ENCODE measurements around the gene NBEAL1.
"Not testable (repeated sequence)": the region's sequence is repeated elsewhere in the genome, so short reads cannot be mapped to it uniquely, and the experiment has no call there.

Gene NBEAL1

DNA sequence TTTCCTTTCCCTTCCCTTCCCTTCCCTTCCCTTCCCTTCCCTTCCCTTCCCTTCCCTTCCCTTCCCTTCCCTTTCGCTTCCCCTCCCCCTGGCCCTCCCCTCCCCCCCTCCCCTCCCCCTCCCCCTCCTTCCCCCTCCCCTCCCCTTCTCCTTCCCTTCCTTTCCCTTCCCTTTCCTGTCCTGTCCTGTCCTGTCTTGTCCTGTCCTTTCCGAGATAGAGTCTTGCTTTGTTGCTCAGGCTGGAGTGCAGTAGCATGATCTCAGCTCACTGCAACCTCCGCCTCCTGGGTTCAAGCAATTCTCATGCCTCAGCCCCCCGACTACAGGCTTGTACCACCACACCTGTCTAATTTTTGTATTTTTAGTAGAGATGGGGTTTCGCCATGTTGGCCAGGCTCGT, 24.5 kb downstream of the NBEAL1 start:
- not testable (repeated sequence) for DNase-seq

DNA sequence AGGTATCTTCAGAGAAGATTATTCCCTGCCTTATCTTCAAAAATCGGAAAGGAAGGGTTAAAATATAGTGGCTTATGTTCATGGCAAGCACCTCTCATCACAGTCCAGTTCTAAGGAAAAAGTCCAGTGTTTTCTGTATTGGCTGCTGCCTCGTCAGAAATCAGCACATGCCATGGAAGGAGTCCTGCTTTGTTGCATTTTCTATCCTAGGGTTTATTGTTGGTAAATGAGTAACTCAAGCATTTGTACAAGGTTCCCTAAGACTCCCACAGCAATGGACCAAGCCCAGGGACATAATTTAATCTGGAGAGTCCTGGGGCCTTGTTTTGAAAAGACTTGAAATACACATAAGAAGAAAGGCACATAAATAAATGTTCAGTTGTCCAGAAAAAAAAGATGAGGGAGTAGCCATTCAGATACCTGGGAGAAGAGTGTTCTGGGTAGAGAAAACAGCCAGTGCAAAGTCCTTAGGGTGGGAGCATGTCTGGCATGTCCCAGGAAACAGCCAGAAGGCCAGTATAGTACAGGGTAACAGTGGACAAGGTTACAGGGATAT, 26.4 kb downstream of the NBEAL1 start:
- DNase-seq, result no peak

DNA sequence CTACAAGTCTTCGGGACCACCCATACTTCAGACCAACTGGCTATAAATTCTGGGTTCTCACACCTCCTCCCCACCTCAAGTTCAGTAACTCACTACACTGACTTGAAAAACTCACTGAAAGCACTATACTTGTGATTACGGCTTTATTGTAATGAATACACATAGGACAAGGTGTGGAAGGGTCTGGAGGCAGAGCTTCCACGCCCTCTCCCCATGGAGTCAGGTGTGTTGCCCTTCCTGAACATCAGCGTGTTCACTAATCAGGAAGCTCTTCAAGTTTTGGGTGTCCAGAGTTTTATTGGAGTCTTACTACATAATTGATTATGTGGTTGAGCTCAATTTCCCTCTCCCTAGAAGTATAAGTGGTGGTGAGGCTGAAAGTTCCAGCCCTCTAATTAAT, 27.5 kb downstream of the NBEAL1 start:
- no peak for DNase-seq

DNA sequence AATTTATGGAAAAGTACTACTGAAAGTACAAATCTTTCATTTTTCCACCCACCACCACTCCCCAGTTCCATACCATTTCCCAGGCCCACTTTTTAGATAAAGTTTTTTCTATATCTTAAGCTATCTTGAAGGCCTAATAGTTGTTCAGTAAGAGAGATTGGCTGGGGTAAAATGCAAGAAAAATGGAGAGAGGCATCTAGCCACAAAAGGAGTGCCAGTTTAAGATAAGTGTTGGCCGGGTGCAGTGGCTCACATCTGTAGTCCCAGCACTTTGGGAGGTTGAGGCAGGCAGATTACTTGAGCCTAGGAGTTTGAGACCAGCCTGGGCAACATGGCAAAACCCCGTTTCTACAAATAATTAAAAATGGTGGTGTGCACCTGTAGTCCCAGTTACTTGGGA, 28.6 kb downstream of the NBEAL1 start:
- DNase-seq, result no peak

DNA sequence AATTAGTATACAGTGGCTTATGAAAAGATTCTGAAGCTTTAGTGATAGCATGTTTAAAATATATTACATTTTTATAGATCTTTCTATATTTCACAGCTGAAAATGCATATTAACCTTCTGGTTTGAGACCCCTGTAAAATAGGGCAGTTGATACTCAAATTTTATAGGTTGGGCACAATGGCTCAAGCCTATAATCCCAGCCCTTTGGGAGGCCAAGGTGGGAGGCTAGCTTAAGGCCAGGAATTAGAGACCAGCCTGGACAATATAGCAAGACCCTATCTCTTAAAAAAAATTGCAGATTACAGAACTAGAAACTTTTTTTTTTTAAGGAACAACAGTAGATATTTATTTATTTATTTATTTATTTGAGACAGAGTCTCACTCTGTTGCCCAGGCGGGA, 31.2 kb downstream of the NBEAL1 start:
- no peak for DNase-seq

DNA sequence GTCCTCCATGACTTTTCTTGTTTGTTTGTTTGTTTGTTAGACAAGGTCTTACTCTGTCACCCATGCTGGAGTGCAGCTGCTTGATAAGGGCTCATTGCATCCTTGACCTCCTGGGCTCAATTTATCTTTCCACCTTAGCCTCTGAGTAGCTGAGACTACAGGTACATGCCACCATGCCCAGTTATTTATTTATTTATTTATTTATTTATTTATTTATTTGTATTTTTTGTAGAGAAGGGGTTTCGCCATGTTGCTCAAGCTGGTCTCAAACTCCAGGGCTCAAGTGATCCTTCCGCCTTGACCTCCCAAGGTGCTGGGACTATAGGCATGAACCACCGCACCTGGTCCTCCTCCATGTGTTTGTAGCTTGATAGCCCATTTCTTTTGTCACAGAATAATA, 37.9 kb downstream of the NBEAL1 start:
- DNase-seq, result no peak

DNA sequence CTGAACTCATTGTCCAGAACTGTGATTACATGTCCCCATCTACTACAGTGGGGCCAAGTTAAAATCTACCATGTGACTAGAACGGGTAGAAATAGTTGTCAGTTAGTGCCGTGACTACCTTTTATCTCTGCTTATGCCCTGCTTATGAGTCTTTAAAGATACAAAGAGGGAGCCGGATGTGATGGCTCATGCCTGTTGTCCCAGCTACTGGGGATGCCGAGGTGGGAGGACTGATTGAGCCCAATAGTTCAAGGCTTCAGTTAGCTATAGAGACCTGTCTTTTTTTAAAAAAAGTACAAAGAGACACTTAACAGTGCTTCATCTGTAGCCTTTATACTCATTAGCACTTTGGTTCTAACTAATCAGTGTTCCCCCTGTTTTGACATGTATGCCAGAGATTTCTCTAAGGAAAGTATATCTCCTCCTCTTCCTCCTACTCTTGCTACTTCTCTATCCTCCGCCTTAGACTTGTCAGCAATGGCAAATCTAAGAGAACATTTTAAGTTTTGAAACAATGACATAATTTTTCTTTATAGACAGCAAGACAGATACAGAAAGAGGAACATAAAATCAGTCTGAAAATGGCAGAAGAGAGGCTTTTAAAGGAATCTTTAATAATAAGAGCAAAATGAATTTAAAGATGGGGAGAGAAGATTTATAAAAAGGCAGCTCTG, 45.0 kb downstream of the NBEAL1 start:
- no peak for DNase-seq

DNA sequence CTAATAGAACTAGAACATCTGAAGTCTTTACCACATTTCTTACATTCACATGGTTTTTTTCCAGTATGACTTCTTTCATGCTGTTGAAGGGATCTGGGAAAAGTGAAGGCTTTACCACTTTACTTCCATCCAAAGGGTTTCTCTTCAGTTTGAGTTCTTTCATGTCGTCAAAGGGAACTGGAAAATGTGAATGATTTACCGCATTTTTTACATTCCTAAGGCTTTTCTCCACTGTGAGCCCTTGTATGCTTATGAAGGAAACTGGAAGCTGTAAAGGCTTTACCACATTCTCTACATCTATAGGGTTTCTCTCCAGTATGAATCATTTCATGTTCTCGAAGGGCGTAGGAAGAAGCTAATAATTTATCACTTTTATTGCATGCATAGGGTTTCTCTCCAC, 46.7 kb downstream of the NBEAL1 start:
- no peak for DNase-seq

DNA sequence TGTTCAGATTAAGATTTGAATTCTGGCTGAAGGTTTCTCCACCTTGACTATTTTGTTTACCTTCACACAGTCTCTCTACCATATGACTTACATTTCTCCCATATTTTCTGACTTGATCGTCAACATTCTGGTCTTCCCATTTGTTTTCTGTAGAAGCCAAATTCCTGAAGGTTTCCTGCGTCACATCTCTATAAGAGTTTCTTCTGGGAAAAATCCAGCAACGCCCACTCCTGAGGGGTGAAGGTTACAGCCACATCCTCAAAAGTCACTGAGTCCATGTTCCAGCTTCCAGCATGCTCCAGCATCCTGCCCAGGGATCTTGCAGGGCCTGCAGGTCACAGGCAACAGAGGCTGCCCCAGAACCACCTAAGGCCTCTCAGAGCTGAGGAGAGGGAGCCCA, 47.5 kb downstream of the NBEAL1 start:
- DNase-seq, result no peak

DNA sequence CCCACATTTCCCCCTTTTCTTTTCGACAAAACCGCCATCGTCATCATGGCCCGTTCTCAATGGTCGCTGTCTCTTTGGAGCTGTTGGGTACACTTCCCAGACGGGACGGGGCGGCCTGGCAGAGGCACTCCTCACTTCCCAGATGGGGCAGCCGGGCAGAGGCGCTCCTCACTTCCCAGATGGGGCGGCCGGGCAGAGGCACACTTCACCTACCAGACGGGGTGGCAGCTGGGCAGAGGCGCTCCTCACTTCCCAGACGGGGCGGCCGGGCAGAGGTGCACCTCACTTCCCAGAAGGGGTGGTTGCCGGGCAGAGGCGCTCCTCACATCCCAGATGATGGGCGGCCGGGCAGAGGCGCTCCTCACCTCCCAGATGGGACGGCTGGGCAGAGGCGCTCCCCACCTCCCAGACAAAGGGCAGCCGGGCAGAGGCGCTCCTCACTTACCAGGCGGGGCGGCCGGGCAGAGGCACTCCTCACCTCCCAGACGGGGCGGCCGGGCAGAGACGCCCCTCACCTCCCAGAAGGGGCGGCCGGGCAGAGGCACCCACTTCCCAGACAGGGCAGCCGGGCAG, 51.9 kb downstream of the NBEAL1 start:
- not testable (repeated sequence) for DNase-seq

DNA sequence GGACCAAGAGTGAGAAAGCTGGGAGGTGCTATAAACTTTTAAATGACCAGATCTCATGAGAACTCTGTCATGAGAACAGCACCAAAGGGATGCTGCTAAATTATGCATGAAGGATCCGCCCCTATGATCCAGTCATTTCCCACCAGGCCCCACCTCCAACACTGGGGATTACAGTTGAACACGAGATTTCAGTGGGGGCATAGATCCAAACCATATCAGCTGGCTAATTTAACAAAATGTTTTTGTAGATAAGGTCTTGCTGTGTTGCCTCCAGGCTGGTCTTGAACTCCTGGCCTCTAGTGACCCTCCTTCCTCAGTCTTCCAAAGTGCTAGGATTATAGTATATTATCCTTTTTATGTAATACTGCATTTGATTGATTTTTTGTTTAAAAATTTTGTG, 56.0 kb downstream of the NBEAL1 start:
- DNase-seq, result no peak

DNA sequence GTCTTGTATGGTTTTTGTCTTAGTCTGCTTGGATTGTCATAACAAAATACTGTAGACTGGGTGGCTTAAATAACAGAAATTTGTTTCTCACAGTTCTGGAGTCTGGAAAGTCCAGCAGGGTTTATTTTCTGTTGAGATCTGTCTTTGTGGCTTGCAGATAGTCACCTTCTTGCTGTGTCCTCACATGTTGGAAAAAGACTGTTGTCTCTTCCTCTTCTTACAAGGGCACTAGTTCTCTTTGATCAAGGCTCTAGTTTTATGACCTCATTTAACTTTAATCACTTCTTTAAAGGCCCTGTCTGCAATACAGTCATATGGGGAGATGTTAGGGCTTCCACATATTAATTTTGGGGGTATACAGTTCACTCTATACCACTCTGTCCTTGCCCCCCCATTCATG, 56.5 kb downstream of the NBEAL1 start:
- DNase-seq, result no peak

DNA sequence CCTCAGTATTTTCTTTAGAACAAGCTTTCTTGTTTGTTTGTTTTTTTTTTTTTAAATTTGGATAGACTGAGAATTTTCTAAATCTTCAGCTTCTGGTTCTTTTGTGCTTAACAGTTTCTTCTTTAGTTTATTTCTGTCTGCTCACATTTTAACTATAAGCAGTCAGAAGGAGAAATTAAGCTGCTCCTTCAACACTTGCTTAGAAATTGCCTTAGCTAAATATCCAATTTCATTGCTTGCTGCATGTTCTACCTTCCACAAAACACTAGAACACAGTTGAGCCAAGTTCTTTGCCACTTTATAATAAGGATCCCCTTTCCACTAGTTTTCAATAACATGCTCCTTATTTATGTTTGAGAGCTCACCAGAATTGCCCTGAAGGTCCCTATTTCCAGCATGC, 57.7 kb downstream of the NBEAL1 start:
- DNase-seq, result no peak

DNA sequence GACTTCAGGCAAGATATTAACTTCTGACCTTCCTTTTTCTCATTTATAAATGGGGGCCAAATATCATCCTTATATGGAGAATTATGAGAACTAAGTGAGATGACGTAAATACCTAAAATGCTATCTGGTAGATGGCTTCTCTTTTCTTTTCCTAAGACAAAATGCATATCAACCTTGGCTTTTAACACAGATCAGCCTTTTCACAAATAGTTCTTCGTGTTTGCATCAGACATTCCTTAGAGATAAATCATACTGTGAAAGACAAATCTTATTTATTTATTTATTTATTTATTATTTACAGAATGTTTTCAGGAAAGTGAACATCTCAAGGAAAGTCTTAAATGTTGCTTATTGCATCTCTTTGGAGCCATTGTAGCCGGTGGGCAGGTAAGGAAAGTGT, 62.8 kb downstream of the NBEAL1 start:
- DNase-seq, result no peak

DNA sequence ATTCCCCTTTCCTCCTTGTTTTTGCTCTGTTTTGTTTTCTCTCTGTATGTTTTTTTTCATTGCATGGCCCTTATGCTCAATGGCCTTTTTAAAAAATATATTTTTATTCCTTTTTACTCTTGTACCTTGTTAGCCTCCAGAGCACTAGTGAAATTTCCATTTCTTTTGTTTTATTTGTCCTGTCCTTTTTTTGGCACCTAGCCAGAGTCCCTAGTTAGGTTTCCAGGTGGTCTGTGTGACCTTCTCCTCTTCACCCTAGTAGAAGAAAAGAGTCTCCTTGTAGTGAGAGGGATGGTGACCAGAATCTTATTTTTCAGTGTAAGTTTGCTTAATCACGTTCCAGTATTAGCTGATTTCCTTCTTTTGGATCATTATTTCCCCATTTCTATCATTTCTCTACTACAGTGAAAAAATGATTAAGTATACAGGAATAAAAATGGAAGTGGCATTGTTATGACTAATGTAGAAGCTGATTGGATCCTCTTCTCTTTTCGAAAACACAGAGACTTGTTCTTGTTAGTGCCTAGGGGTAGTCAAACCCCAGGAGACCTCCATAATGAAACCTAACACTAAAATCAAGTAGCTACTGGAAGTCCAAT, 65.9 kb downstream of the NBEAL1 start:
- no peak for DNase-seq

DNA sequence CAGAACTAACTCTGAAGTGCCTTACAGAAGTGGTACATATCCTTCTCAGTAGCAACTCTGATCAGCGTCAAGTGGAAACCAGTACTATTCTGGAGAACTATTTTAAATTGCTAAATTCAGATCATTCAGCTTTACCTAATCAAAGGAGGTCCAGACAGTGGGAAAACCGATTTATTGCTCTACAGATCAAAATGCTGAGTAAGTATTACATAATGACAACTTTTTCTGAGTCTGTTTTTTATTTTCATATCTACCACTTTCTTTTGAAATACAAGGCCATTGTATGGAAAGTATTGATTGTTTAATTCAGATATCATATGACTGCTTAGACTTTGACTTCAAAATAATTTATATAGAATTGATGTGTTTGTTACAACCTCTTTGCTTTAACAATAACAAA, 68.7 kb downstream of the NBEAL1 start:
- no peak for DNase-seq

DNA sequence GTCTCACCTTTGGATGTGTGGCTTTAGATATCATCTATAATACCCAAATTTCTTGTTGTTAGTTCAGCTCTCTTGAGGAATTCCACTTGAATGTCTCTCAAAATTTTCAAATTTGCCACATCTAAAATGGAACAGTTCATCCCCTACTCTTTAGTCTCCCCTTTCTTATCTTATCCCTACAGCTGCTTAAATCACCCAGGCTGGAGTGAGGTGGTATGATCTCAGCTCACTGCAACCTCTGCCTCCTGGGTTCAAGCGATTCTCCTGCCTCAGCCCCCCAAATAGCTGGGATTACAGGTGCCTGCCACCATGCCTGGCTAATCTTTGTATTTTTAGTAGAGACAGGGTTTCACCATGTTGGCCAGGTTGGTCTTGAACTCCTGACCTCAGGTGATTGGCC, 71.7 kb downstream of the NBEAL1 start:
- not testable (repeated sequence) for DNase-seq

DNA sequence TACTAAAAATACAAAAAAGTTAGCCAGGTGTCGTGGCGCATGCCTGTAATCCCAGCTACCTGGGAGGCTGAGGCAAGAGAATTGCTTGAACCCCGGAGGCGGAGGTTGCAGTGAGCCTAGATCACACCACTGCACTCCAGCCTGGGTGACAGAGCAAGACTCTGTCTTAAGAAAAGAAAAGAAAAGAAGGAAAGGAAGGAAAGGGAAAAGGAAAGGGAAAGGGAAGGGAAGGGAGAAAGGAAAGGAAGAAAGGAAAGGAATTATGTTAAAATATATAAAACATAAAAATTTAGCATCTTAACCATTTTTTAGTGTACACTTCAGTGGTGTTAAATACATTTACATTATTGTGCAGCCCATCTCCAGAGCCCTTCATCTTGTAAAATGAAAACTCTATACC, 76.0 kb downstream of the NBEAL1 start:
- not testable (repeated sequence) for DNase-seq

DNA sequence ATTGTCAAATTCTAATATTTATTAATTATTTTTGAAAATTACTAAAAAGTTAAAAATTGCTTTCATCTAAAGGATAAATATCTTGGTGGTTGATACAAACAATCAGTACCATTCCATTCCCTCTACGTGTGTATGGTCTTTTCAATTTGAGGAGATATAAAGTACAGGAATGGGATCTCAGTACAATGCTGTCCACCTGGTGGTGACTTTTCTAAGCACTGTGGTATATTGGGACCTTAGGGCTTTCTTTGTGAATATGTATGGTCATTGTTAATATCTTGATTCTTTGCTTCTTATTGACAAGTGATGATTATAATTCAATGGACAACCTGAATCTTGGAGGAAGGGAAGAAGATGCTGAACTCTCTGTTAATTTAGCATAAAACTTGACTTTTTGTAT, 83.1 kb downstream of the NBEAL1 start:
- DNase-seq, result no peak

DNA sequence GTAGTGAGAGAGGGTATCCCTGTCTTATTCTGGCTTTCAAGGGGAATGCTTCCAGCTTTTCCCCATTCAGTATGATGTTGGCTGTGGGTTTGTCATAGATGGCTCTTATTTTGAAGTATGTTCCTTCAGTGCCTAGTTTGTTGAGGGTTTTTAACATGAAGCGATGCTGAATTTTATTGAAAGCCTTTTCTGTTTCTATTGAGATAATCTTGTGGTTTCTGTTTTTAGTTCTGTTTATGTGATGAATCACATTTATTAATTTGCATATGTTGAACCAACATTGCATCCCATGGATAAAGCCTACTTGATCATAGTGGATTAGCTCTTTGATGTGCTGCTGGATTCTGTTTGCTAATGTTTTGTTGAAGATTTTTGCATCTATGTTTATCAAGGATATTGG, 87.7 kb downstream of the NBEAL1 start:
- not testable (repeated sequence) for DNase-seq

DNA sequence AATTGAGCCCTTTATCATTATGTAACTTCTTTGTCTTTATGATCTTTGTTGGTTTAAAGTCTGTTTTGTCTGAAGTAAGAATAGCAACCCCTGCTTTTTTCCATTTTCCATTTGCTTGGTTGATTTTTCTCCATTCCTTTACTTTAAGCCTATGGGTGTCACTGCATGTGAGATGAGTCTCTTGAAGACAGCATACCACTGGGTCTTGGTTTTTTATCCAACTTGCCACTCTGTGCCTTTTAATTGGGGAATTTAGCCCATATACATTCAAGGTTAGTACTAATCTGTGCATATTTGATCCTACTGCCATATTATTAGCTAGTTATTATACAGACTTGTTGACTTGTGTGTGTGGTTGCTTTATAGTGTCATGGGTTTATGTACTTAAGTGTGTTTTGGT, 89.6 kb downstream of the NBEAL1 start:
- no peak for DNase-seq

DNA sequence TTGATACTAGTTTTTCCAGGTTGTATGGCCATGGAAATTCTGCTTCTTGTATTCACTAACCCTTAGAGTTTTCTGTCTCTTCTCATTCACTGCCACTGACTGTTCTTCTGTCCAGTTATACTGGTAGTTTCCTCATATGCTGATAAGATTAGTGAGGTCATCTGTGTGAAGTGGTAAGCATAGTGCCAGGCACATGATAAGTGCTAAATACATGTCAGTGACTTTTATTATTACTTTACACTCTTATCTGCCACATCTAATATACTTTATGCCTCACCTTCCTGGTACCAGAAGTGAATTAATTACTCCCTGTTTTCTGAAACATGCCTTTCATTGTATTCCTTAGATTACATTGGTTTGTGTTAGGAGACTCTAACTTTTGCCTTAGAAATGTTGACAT, 91.3 kb downstream of the NBEAL1 start:
- no peak for DNase-seq

DNA sequence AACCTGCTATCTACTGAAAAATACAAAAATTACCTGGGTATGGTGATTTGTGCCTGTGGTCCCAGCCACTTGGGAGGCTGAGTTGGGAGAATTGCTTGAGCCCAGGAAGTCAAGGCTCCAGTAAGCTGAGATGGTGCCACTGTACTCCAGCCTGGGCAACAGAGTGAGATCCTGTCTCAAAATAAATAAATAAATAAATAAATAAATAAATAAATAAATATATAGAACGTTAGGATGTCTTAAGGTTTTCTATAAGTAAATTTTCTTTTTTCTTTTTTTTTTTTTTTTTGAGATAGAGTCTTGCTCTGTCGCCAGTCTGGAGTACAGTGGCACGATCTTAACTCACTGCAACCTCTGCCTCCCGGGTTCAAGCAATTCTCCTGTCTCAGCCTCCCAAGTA, 95.8 kb downstream of the NBEAL1 start:
- not testable (repeated sequence) for DNase-seq

DNA sequence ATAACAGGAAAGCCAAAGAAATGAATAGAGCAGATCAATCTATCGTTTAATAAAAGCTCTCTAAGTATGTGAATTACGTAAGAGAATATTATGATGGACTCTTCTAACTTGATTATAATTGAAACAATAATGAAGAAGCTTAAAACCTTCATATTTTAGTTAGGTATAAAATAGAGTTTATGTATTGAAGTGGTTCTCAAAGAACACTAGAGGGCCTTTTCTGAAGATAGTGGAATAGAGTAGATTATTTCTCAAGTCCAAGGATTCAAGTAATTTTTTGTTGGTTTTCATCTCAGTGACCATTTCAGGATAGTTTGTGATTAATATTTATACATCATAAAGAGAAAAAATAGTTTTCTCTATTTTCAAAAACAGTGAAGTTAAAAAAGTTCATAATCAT, 97.7 kb downstream of the NBEAL1 start:
- DNase-seq, result no peak
